ENCODE results near the gene IDH2. TPM values are rescaled to one million over a fixed set of nuclear protein-coding genes. Genes with fewer than 3 reads are reported as not detected.

The IDH2 gene
- total and polyA plus RNA-seq, 4 donors: 149 to 339 (median 298) TPM

DNA sequence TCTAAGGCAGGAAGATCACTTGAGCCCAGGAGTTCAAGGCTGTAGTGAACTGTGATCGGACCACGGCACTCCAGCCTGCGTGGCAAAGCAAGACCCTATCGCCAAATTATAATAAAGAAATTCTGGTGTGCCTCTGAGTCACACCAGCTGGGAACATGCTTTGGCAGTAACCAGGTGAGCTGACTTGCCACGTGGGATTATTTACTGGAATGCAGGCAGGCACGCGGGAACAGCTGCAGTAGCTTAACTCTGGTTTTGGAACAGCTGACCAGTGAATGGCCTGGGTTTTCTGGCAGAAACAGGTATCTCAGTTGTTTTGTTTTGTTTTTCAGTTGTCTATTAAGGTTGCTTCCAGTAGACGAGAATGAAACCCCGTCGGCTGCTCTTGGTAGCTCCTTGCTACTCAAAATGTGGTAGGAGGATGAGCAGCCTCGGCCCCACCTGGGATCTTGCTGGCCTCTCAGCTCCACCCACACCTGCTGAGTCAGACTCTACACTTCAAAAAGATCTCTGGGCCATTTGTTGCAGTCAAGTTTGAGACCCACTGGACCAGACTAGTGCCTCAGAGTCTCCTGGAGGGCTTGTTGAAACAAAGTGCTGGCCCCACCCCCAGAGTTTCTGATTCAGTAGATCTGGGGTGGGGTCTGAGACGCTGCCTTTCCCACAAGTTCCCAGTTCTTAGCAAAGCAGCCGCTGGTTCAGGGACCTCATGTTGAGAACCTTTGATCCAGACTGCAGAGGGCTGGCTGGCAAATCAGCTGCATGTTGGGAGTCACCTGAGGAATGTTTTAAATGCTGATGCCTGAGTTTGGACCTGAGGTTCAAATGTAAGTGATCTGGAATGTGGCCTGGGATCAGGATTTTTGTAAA is 26.6 kb downstream of the IDH2 start:
- peaks cover 2 to 15% (median 7%) of the 10 kb centered on the region in 4 donors for H3K36me3 ChIP-seq (ENCODE audit: control insufficient read depth in 4 of 4, insufficient read depth in 3 of 4, low read depth in 1 of 4, low read length in 3 of 4)
- H3K27me3 ChIP-seq (ENCODE audit: control insufficient read depth in 4 of 4, insufficient read depth in 4 of 4, low read length in 3 of 4): no peaks in the 10 kb centered on the region
- no peak for TF ChIP-seq YY1 (IDR thresholded peaks at IDR 0.05)
- no peak for TF ChIP-seq HNF4G (IDR thresholded peaks at IDR 0.05)
- TF ChIP-seq RAD21 (IDR thresholded peaks at IDR 0.05): peak in 1 of 2 donors; percentile 29
- TF ChIP-seq FOXA1 (IDR thresholded peaks at IDR 0.05): no peak
- TF ChIP-seq MAX (IDR thresholded peaks at IDR 0.05): peak; percentile 62
- no peak for TF ChIP-seq FOXA2 (IDR thresholded peaks at IDR 0.05)
- TF ChIP-seq JUND (IDR thresholded peaks at IDR 0.05): peak; percentile 59 to 61
- TF ChIP-seq REST (IDR thresholded peaks at IDR 0.05): no peak
- TF ChIP-seq NR2F2 (IDR thresholded peaks at IDR 0.05): no peak
- TF ChIP-seq, protein P1, sequence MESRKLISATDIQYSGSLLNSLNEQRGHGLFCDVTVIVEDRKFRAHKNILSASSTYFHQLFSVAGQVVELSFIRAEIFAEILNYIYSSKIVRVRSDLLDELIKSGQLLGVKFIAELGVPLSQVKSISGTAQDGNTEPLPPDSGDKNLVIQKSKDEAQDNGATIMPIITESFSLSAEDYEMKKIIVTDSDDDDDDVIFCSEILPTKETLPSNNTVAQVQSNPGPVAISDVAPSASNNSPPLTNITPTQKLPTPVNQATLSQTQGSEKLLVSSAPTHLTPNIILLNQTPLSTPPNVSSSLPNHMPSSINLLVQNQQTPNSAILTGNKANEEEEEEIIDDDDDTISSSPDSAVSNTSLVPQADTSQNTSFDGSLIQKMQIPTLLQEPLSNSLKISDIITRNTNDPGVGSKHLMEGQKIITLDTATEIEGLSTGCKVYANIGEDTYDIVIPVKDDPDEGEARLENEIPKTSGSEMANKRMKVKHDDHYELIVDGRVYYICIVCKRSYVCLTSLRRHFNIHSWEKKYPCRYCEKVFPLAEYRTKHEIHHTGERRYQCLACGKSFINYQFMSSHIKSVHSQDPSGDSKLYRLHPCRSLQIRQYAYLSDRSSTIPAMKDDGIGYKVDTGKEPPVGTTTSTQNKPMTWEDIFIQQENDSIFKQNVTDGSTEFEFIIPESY (IDR thresholded peaks at IDR 0.05): peak; percentile 20
- TF ChIP-seq SP1 (IDR thresholded peaks at IDR 0.05): peak; percentile 34
- peak; percentile 21 to 59 for TF ChIP-seq RXRA (IDR thresholded peaks at IDR 0.05)
- TF ChIP-seq ATF3 (IDR thresholded peaks at IDR 0.05): no peak
- peak; percentile 58 to 75 for TF ChIP-seq HNF4A (conservative IDR thresholded peaks at IDR 0.05)
- no peak for TF ChIP-seq EGR1 (IDR thresholded peaks at IDR 0.05; ENCODE audit: low read depth in 2 of 2)
- TF ChIP-seq, protein P2, sequence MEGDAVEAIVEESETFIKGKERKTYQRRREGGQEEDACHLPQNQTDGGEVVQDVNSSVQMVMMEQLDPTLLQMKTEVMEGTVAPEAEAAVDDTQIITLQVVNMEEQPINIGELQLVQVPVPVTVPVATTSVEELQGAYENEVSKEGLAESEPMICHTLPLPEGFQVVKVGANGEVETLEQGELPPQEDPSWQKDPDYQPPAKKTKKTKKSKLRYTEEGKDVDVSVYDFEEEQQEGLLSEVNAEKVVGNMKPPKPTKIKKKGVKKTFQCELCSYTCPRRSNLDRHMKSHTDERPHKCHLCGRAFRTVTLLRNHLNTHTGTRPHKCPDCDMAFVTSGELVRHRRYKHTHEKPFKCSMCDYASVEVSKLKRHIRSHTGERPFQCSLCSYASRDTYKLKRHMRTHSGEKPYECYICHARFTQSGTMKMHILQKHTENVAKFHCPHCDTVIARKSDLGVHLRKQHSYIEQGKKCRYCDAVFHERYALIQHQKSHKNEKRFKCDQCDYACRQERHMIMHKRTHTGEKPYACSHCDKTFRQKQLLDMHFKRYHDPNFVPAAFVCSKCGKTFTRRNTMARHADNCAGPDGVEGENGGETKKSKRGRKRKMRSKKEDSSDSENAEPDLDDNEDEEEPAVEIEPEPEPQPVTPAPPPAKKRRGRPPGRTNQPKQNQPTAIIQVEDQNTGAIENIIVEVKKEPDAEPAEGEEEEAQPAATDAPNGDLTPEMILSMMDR (IDR thresholded peaks at IDR 0.05; ENCODE audit: low read depth, low read length, missing input control): no peak
- H3K4me3 ChIP-seq (ENCODE audit: low read depth in 1 of 3, low read length in 3 of 3): no peak overlapping the region
- H3K27ac ChIP-seq (ENCODE audit: low read depth in 1 of 2, low read length in 2 of 2): peak overlapping the region; percentile 79 to 82
- H3K9me3 ChIP-seq (ENCODE audit: control insufficient read depth in 4 of 4, low read length in 3 of 4): no peaks in the 10 kb centered on the region
- H3K4me1 ChIP-seq (ENCODE audit: control insufficient read depth in 4 of 4, insufficient read depth in 4 of 4, low read length in 3 of 4): peaks cover 7 to 16% (median 11%) of the 10 kb centered on the region in 4 donors
- H3K9ac ChIP-seq (ENCODE audit: low read depth in 1 of 2, low read length in 2 of 2): peak overlapping the region in 1 of 2 donors; percentile 41
- no peak for DNase-seq (ENCODE audit: low spot score)
- 43% methylated on average over 13 of the region's 13 CpGs for WGBS

All from liver (tissue), 9 donors.